ENCODE results near the gene DIPK1B.

Gene DIPK1B

GRCh38 chr9:136720251-136720897 lies 8.0 kb downstream of the DIPK1B start:
- peak; percentile 83 for DNase-seq (ENCODE audit: low spot score)

GRCh38 chr9:136720898-136721338 lies 8.5 kb downstream of the DIPK1B start:
- DNase-seq (ENCODE audit: low spot score) = no peak

DNA sequence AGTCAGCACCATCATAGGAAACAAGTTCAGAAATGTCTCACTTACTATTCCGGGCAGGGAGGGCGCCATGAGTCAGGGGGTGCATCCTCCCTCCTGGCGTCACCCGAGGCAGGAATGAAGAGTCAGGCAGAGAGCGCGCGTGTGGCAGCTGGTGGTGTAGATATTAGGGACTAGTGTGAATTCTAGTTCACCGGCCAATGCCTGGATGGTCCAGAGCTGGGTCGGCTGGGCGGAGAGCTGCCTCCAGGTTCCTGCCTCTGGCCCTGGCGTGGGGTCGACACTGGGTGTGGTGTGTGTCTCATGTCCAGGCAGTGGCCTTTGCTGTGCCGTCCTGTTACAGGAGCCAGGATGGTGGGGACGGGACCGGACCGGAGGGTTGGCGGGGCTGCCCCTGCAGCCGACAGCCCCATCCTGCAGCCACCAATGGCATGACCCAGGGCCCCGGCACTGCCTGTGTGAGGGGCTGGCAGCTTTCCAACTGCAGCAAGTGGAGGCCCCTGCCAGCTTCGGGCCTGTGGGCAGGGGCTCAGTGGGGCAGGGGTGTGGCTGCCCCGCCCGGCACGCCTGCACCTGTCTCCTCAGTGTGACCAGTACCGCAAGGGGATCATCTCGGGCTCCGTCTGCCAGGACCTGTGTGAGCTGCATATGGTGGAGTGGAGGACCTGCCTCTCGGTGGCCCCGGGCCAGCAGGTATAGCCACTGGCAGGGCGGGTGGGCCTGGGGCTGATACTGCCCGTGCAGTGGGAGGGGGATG lies 9.1 kb downstream of the DIPK1B start:
- DNase-seq (ENCODE audit: low spot score) = no peak

GRCh38 chr9:136722093-136722968 lies 10.0 kb downstream of the DIPK1B start:
- no peak for DNase-seq (ENCODE audit: low spot score)

GRCh38 chr9:136722969-136723356 lies 10.6 kb downstream of the DIPK1B start:
- no peak for DNase-seq (ENCODE audit: low spot score)

- no peak for DNase-seq (ENCODE audit: low spot score)
Measured at GRCh38 chr9:136723362-136723976, 11.1 kb downstream of the DIPK1B start.

- no peak for DNase-seq (ENCODE audit: low spot score)
Measured at GRCh38 chr9:136723989-136724388, 11.6 kb downstream of the DIPK1B start.

GRCh38 chr9:136724772-136725171 lies 12.4 kb downstream of the DIPK1B start:
- DNase-seq (ENCODE audit: low spot score) = no peak

- DNase-seq (ENCODE audit: low spot score) = no peak
Measured at GRCh38 chr9:136725612-136726011, 13.2 kb downstream of the DIPK1B start.

GRCh38 chr9:136726118-136726517 lies 13.7 kb downstream of the DIPK1B start:
- DNase-seq (ENCODE audit: low spot score) = no peak

DNA sequence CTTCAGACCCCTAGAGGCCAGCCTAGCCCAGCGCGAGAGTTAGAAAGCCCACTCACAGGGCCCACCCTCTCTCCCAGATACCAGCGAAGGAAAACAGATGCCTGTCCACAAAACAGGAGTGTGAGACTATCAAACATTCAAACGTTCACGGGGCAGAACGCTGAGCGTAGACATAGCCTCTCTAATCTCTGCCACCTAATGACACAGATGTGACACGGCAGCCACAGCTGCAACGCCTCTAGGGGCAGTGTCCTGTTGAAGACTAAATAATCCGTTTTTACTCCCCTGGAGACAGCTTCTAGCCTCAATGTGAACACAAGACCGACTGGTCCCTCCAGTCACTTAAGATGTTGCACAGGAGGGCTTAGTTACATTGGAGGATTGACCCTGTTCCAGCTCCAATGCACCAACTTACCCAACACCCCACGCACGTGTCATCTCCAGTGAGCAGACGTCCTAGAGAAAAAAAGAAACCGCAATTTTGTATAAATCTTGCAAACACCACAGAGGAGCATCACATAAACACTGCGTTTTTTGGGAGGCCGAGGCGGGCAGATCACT lies 14.3 kb downstream of the DIPK1B start:
- no peak for DNase-seq (ENCODE audit: low spot score)

DNA sequence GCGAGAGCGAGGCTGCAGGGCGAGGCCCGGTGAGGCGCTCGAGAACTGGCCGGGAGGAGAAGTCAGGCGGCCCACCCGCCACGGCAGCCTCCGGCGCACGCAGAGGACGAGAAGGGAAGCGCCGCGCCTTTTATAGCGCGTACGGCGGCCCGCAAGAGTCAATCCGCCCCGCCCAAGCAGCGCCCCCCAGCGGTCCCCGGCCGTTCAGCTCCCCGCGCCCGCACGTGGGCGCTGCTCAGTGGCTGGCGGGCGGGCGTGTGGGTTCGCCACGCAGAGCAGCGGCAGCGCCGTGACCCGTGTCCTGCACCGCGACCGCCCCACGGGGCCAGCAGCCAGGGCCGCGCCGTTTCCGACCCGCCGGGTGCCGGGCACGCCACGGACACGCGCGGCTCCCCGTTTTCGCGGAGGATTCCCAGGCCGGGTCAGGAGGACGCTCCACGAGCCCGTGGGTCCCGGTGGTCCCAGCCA lies 15.7 kb downstream of the DIPK1B start:
- DNase-seq (ENCODE audit: low spot score) = peak; percentile 95

- no peak for DNase-seq (ENCODE audit: low spot score)
Measured at GRCh38 chr9:136728548-136729123, 16.3 kb downstream of the DIPK1B start.

DNA sequence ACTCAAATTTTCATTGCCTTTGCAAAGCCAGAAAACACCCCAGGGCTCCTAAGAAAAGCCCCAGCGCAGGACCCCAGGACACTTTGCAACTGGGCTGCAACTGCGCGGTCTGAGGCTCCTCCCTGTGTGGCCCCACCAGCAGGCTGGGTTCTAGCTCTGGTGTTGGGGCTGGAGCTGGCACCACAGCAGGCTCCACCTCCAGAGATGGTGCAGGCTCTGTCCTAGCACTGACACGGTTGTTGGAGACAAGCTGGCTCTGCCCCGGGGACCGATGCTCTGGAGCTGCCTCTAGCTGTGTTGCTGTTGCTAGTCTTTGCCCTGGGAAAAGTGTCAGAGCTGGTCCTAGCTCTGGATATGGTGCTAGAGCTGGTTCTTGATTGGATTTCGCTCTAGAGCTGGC lies 16.8 kb downstream of the DIPK1B start:
- DNase-seq (ENCODE audit: low spot score) = no peak

GRCh38 chr9:136729926-136730325 lies 17.6 kb downstream of the DIPK1B start:
- no peak for DNase-seq (ENCODE audit: low spot score)

DNA sequence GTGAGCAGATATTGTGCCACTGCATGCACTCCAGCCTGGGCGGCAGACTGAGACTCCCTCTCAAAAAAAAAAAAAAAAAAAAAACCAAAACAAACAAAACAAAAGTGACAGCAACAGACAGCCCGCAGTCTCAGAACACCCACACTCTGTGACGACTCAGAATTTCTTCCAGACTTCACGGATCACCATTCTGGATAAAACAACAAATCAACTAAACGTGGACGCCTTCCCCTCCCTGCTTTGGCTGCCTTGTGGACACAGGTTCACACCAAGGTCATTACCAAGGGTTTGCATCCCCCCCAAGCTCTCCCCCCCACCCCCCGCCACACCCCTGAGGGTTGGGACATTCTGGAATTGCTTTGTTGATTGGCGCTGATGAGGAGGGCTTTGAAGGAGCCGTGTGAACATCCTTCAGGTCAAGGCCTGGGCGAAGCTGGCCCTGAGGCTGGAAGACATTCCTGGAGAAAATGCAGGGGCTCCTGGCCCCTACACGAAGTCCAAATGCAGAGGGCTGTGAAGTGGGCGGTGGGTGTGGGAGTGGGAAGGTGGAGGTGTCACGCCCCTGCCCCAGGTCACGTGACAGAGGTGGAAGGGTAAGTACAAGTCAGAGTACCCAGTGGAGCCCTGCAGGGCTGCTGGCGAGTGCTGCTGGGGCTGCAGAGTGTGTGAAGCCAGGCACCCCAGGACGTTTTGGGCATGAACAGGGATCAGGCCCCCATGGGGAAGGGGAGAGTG lies 20.2 kb downstream of the DIPK1B start:
- DNase-seq (ENCODE audit: low spot score) = no peak

DNA sequence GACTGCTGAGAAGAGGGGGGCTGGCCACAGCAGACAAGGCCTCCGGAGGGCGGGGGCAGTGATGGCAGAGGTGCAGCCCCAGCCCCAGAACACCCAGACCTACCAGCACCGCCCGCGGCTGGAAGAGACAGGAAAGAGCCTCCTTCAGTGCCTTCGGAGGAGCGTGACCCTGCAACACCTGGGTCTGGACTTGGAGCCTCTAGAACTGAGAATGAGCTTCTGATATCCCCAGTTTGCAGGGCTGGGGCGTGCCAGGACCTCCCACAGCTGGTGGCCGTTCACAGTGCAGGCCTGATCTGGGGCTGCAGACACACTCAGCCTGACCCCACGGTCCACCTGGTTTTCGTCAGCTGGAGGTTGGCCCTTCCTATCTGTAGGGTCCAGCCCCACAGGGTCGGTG lies 21.2 kb downstream of the DIPK1B start:
- DNase-seq (ENCODE audit: low spot score) = no peak

DNA sequence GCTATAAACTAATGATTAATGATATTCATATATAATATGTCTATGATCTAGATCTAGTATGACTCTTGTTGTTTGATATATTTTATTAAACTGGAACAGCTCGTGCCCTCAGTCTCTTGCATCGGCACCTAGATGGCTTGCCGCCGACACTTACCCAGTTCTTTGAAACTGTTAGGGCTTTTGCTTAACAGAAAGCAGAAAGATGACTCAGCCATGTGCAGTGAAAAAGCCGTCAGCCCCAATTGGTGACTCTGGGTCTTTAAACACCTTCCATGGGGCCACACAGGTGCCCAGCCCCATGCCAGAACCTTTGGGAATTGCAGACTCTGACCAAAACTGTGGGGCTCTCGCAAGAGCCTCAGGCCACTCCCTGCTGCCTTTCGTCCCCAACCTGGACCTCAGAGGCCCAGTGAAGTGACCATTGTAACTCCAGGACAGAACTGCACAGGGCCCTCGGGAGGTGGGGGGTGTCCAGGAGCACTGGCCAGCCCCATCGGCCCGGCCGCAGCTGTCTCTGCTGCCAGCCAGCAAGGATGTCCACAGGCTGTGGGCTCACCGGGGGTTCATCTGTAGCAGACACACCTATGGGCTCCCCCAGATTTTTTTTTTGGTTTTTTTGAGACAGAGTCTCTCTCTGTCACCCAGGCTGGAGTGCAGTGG lies 22.6 kb downstream of the DIPK1B start:
- no peak for DNase-seq (ENCODE audit: low spot score)

- DNase-seq (ENCODE audit: low spot score) = no peak
Measured at GRCh38 chr9:136735812-136736480, 23.6 kb downstream of the DIPK1B start.

GRCh38 chr9:136738960-136739359 lies 26.6 kb downstream of the DIPK1B start:
- no peak for DNase-seq (ENCODE audit: low spot score)

All from left forelimb (tissue), 1 donor.